Breast epithelium (tissue), 3 donors: ENCODE data around the gene DFFB.

ENCODE experiments used
- CTCF ChIP-seq, 3 donors: fragments of 450-650 bp; IDR thresholded peaks; one replicate each; pipeline ENCODE4 v1.5.1; 2016 to 2017; ENCODE audit warnings: antibody characterized with exemption in 3 of 3, mild to moderate bottlenecking in 3 of 3, moderate library complexity in 3 of 3
- POLR2A ChIP-seq: fragments of 450-650 bp; IDR thresholded peaks from one replicate; pipeline ENCODE4 v1.6.1; 2016; ENCODE audit warnings: antibody characterized with exemption, mild to moderate bottlenecking, moderate library complexity
- POLR2AphosphoS5 ChIP-seq, 3 donors: sonication (generic); formaldehyde crosslinking; IDR thresholded peaks; one replicate each; pipeline ENCODE4 v1.6.1; 2017; ENCODE audit warnings: antibody characterized with exemption in 3 of 3

- no peak for TF ChIP-seq CTCF (IDR thresholded peaks at IDR 0.05)
- no peak for TF ChIP-seq POLR2A
- TF ChIP-seq POLR2AphosphoS5 (IDR thresholded peaks at IDR 0.05), result no peak
Measured at GRCh38 chr1:3922851-3923250, 65.6 kb downstream of the DFFB start.
